PC-3 (cell line): ENCODE measurements around the gene PAFAH1B2.

Experiments used
- EZH2 ChIP-seq: fragments of 300-600 bp; sonication (generic); IDR thresholded peaks from one replicate; pipeline ENCODE4 v1.6.1; 2017; ENCODE audit warnings: antibody characterized with exemption, mild to moderate bottlenecking, low read length; ENCODE audit not compliant: unreplicated experiment
- TF ChIP-seq, protein P1 (sequence below): fragments of 300-600 bp; sonication (generic); conservative IDR thresholded peaks from 2 replicates; pipeline ENCODE4 v1.5.1; 2017; ENCODE audit warnings: antibody characterized with exemption, low read depth, mild to moderate bottlenecking, low read length

GRCh38 chr11:117127171-117127901, 16.8 kb upstream of the PAFAH1B2 start:
- no peak for TF ChIP-seq EZH2
- TF ChIP-seq, protein P1, sequence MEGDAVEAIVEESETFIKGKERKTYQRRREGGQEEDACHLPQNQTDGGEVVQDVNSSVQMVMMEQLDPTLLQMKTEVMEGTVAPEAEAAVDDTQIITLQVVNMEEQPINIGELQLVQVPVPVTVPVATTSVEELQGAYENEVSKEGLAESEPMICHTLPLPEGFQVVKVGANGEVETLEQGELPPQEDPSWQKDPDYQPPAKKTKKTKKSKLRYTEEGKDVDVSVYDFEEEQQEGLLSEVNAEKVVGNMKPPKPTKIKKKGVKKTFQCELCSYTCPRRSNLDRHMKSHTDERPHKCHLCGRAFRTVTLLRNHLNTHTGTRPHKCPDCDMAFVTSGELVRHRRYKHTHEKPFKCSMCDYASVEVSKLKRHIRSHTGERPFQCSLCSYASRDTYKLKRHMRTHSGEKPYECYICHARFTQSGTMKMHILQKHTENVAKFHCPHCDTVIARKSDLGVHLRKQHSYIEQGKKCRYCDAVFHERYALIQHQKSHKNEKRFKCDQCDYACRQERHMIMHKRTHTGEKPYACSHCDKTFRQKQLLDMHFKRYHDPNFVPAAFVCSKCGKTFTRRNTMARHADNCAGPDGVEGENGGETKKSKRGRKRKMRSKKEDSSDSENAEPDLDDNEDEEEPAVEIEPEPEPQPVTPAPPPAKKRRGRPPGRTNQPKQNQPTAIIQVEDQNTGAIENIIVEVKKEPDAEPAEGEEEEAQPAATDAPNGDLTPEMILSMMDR, result no peak
